Natural killer cell (primary cell): ENCODE measurements around the gene IFT81. TPM values are rescaled to one million over a fixed set of nuclear protein-coding genes. Genes with fewer than 3 reads are reported as not detected.

ENCODE experiments used
- ATAC-seq, 3 donors: fragments of 150-1000 bp in 2 of 3; fragments of 200-7000 bp in 1 of 3; cut with Tn5 transposase; 1 replicate in 1 of 3; 2 replicates in 2 of 3; pipeline ENCODE4 v1.10.0; 2021; ENCODE audit warnings: mild to moderate bottlenecking in 2 of 3, moderate library complexity in 2 of 3
- DNase-seq, 2 donors: peaks; one replicate each; pipeline versions ENCODE4 v3.0.0 to v3.0.0-alpha.2; 2013 to 2021; ENCODE audit warnings: mixed read lengths in 1 of 2
- H3K27ac ChIP-seq: one replicate; pipeline ENCODE4 v1.5.1; 2013; ENCODE audit warnings: mild to moderate bottlenecking, low read length
- H3K27me3 ChIP-seq: one replicate; pipeline ENCODE4 v1.6.1; 2013; ENCODE audit warnings: low read length; ENCODE audit not compliant: control insufficient read depth, insufficient read depth
- H3K36me3 ChIP-seq: one replicate; pipeline ENCODE4 v1.6.1; 2013; ENCODE audit warnings: low read length; ENCODE audit not compliant: control insufficient read depth, insufficient read depth
- H3K4me1 ChIP-seq: one replicate; pipeline ENCODE4 v1.6.1; 2013; ENCODE audit warnings: low read length; ENCODE audit not compliant: control insufficient read depth, insufficient read depth
- H3K4me3 ChIP-seq: one replicate; pipeline ENCODE4 v1.5.1; 2013; ENCODE audit warnings: low read length
- H3K9me3 ChIP-seq: one replicate; pipeline ENCODE4 v1.6.1; 2013; ENCODE audit warnings: low read length; ENCODE audit not compliant: control insufficient read depth, insufficient read depth
- H3K27ac Mint-ChIP-seq, 2 donors: one replicate each; pipeline ENCODE4 v1.8.0; 2022; ENCODE audit warnings: mild to moderate bottlenecking in 2 of 2, mixed read lengths in 2 of 2, moderate library complexity in 1 of 2
- H3K27me3 Mint-ChIP-seq, 2 donors: one replicate each; pipeline ENCODE4 v1.8.0; 2022; ENCODE audit warnings: low read depth in 2 of 2, mixed read lengths in 2 of 2
- H3K36me3 Mint-ChIP-seq: one replicate; pipeline ENCODE4 v1.8.0; 2022; ENCODE audit warnings: mixed read lengths
- H3K4me1 Mint-ChIP-seq, 2 donors: one replicate each; pipeline ENCODE4 v1.8.0; 2022; ENCODE audit warnings: mixed read lengths in 2 of 2
- H3K4me3 Mint-ChIP-seq: one replicate; pipeline ENCODE4 v1.8.0; 2022; ENCODE audit warnings: mild to moderate bottlenecking, moderate library complexity, mixed read lengths
- H3K9me3 Mint-ChIP-seq, 2 donors: one replicate each; pipeline ENCODE4 v1.8.0; 2022; ENCODE audit warnings: mixed read lengths in 2 of 2
- CTCF ChIP-seq: fragments of 200-600 bp; IDR thresholded peaks from one replicate; pipeline ENCODE4 v1.8.0; 2022; ENCODE audit warnings: antibody characterized with exemption
- WGBS: methylation state at CpG from one replicate; pipeline ENCODE4 v1.1.7; 2013; ENCODE audit warnings: missing lambda C conversion rate; ENCODE audit not compliant: insufficient coverage; 5-methylcytosine and 5-hydroxymethylcytosine counted together
- intact Hi-C: fragments of 100-400 bp; cut with micrococcal nuclease; formaldehyde crosslinking; loops from one replicate; pipeline ENCODE4 v1.14.2; 2022
- total RNA-seq, 4 donors: library from RNA; stranded (reverse); fragments of 120-200 nt in 1 of 4; gene quantifications; one replicate each; pipeline versions ENCODE4 v1.2.3 to v1.2.4, GENCODE V29; 2013 to 2022

The IFT81 gene
- total RNA-seq, 3 donors from 2014 or later (not counting 1 experiment from before 2014, with no cell fraction given): 0.61 to 1.4 (median 0.80) TPM

- peaks cover 0 to 20% of the 10 kb centered on the region in 2 donors for H3K27me3 Mint-ChIP-seq
- WGBS: 27% methylated on average over 6 of the region's 6 CpGs
- intact Hi-C loops: no loop called here
- H3K4me1 ChIP-seq: no peaks in the 10 kb centered on the region
- no peak overlapping the region for H3K27ac Mint-ChIP-seq
- H3K4me3 Mint-ChIP-seq: no peak overlapping the region
- no peak overlapping the region for H3K27ac ChIP-seq
- no peaks in the 10 kb centered on the region for H3K27me3 ChIP-seq
- H3K4me3 ChIP-seq: no peak overlapping the region
- H3K36me3 ChIP-seq: no peaks in the 10 kb centered on the region
- no peaks in the 10 kb centered on the region for H3K36me3 Mint-ChIP-seq
- H3K4me1 Mint-ChIP-seq: peaks cover 4 to 7% of the 10 kb centered on the region in 2 donors
- TF ChIP-seq CTCF: no peak
- no peaks in the 10 kb centered on the region for H3K9me3 Mint-ChIP-seq
- no peak for DNase-seq
- ATAC-seq: no peak
- H3K9me3 ChIP-seq: no peaks in the 10 kb centered on the region
These were observed 75.4 kb downstream of the IFT81 start for GRCh38 chr12:110199339-110200123.

- no peaks in the 10 kb centered on the region for H3K36me3 ChIP-seq
- Mint-ChIP-seq H3K4me1 (peaks cover 4 to 7% of the 10 kb centered on the region in 2 donors), H3K9me3 (no peaks in the 10 kb centered on the region), H3K27ac (no peak overlapping the region), H3K4me3 (no peak overlapping the region), H3K27me3 (peaks cover 0 to 20% of the 10 kb centered on the region in 2 donors), H3K36me3 (no peaks in the 10 kb centered on the region)
- H3K27ac ChIP-seq: no peak overlapping the region
- WGBS: no CpG with 5 or more reads among the region's 1 CpG
- no peak overlapping the region for H3K4me3 ChIP-seq
- TF ChIP-seq CTCF: no peak
- H3K27me3 ChIP-seq: no peaks in the 10 kb centered on the region
- intact Hi-C loops: no loop called here
- no peak for ATAC-seq
- H3K9me3 ChIP-seq: no peaks in the 10 kb centered on the region
- DNase-seq: no peak
- H3K4me1 ChIP-seq: no peaks in the 10 kb centered on the region
These were observed 75.9 kb downstream of the IFT81 start for GRCh38 chr12:110200124-110200417.

- TF ChIP-seq CTCF: no peak
- H3K27me3 ChIP-seq: no peaks in the 10 kb centered on the region
- no peak overlapping the region for H3K4me3 Mint-ChIP-seq
- ATAC-seq: no peak
- DNase-seq: no peak
- H3K9me3 ChIP-seq: no peaks in the 10 kb centered on the region
- no peaks in the 10 kb centered on the region for H3K36me3 ChIP-seq
- WGBS: 100% methylated on average over 1 of the region's 1 CpG
- H3K27ac ChIP-seq: no peak overlapping the region
- H3K4me3 ChIP-seq: no peak overlapping the region
- H3K36me3 Mint-ChIP-seq: no peaks in the 10 kb centered on the region
- intact Hi-C loops: no loop called here
- H3K27ac Mint-ChIP-seq: no peak overlapping the region
- H3K9me3 Mint-ChIP-seq: no peaks in the 10 kb centered on the region
- no peaks in the 10 kb centered on the region for H3K4me1 ChIP-seq
- H3K4me1 Mint-ChIP-seq: peaks cover 4 to 7% of the 10 kb centered on the region in 2 donors
- peaks cover 0 to 20% of the 10 kb centered on the region in 2 donors for H3K27me3 Mint-ChIP-seq
These were observed 77.8 kb downstream of the IFT81 start for GRCh38 chr12:110201995-110202394.

- H3K9me3 Mint-ChIP-seq: no peaks in the 10 kb centered on the region
- H3K27me3 ChIP-seq: no peaks in the 10 kb centered on the region
- H3K36me3 Mint-ChIP-seq: no peaks in the 10 kb centered on the region
- peaks cover 4 to 7% of the 10 kb centered on the region in 2 donors for H3K4me1 Mint-ChIP-seq
- H3K27me3 Mint-ChIP-seq: peaks cover 0 to 14% of the 10 kb centered on the region in 2 donors
- no peaks in the 10 kb centered on the region for H3K9me3 ChIP-seq
- intact Hi-C loops: no loop called here
- WGBS: 80% methylated on average over 1 of the region's 2 CpGs
- H3K4me3 Mint-ChIP-seq: no peak overlapping the region
- TF ChIP-seq CTCF: no peak
- DNase-seq: no peak
- no peaks in the 10 kb centered on the region for H3K36me3 ChIP-seq
- no peaks in the 10 kb centered on the region for H3K4me1 ChIP-seq
- no peak overlapping the region for H3K27ac ChIP-seq
- H3K27ac Mint-ChIP-seq: no peak overlapping the region
- no peak for ATAC-seq
- H3K4me3 ChIP-seq: no peak overlapping the region
These were observed 79.4 kb downstream of the IFT81 start for GRCh38 chr12:110203546-110203945.
